ENCODE results near the gene CPNE6. TPM values are rescaled to one million over a fixed set of nuclear protein-coding genes. Genes with fewer than 3 reads are reported as not detected.

Gene CPNE6
- total RNA-seq, 1 experiment from 2014 or later: not detected

DNA sequence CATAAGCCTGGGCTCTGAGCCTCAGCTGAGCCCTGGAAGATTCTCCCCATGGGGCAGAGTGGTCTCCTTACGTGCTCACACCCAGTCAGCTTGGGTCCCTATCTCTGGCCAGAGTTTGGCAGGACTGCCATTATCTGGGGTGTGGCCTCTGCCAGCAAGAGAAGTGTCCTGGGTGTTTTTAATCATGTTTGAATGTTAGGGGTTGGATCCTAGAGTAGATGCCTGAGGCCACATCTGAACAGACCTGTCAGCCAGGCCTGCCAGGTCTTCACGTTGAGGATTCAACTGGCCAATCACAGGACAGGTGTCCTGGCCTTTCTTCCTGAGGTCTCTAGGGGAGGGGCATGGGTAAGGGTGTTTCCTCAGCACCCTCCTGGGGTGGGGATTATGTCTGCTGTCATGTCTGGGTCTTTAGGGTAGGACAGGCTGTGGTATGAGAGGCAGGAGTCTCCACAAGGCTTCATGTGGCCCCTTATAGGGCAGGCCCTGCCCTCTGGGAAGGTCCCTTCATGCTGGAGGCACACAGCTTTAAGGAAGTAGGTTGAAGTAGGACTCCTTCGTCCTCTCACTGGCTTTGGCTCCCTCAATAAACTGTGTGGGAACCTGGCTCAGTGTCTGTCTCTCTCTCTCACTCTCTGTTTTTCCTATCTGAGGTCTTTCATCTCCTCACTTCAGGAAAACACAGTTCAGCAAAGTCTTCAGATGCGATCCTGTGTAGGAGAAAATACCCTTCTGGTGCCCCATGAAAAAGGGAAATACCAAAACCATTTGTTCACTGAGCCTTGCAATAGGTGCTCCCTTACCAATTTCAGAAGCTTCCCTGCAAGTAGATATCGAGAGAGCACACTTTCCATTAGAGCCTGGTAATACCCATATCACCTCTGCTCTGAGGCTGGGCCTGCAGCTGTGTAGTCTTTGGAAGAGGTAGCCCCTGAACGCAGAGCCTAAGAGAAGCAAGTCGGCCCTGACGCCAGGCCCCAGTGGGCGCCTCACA lies 52.4 kb downstream of the CPNE6 start:
- DNase-seq: no peak
- no TSS peak for BruUV-seq (replicated peaks)
- Histone ChIP-seq H3K36me3 (ENCODE audit: low read depth) (no peaks in the 10 kb centered on the region), H3K27me3 (ENCODE audit: insufficient read depth, low read depth) (no peaks in the 10 kb centered on the region), H3K4me2 (no peak overlapping the region), H3F3A (ENCODE audit: insufficient read depth, low read depth) (no peaks in the 10 kb centered on the region), H3K4me1 (replicated peaks; ENCODE audit: insufficient read depth) (no peaks in the 10 kb centered on the region), H3K27ac (no peak overlapping the region), H4K20me1 (ENCODE audit: insufficient read depth) (no peaks in the 10 kb centered on the region), H3K9me3 (ENCODE audit: insufficient read depth, low read depth) (no peaks in the 10 kb centered on the region), H3K9me2 (ENCODE audit: insufficient read depth) (no peaks in the 10 kb centered on the region), H3K4me3 (no peak overlapping the region), H2AFZ (no peak overlapping the region), H3K79me2 (ENCODE audit: low read depth) (no peaks in the 10 kb centered on the region)
- intact Hi-C loops (cut with micrococcal nuclease; ENCODE audit: unreplicated experiment): no loop called here
- POLR2A ChIA-PET (ENCODE audit: unreplicated experiment): no interaction called here
- no peak for TF ChIP-seq CTCF (conservative IDR thresholded peaks at IDR 0.05)
- TF ChIP-seq EZH2 (IDR thresholded peaks at IDR 0.05; ENCODE audit: low read depth): no peak
- CTCF ChIA-PET: no interaction called here

DNA sequence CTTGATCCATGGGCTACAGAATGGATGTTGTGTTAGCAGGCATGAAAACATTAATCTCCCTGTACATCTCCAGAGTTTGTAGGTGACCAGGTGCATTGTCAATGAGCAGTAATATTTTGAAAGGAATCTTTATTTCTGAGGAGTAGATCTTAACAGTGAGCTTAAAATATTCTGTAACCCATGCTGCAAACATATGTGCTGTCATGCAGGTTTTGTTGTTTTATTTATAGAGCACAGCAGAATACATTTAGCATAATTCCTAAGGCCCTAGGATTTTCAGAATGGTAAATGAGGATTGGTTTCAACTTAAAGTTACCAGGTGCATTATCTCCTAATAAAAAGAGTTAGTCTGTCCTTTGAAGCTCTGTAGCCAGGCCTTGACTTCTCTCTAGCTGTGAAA lies 55.6 kb downstream of the CPNE6 start:
- no peak overlapping the region for H3K4me2 ChIP-seq
- H3K27me3 ChIP-seq (ENCODE audit: insufficient read depth, low read depth): no peaks in the 10 kb centered on the region
- H3K36me3 ChIP-seq (ENCODE audit: low read depth): no peaks in the 10 kb centered on the region
- H3F3A ChIP-seq (ENCODE audit: insufficient read depth, low read depth): no peaks in the 10 kb centered on the region
- no peak for DNase-seq
- no TSS peak for BruUV-seq (replicated peaks)
- TF ChIP-seq EZH2 (IDR thresholded peaks at IDR 0.05; ENCODE audit: low read depth) (no peak), CTCF (conservative IDR thresholded peaks at IDR 0.05) (no peak)
- POLR2A ChIA-PET (ENCODE audit: unreplicated experiment): interaction anchor here (0.6 kb wide), 1 partner anchor 34 kb away, joined by 5 read pairs; the partner anchor contains the start of gene IRF9
- H4K20me1 ChIP-seq (ENCODE audit: insufficient read depth): no peaks in the 10 kb centered on the region
- intact Hi-C loops (cut with micrococcal nuclease; ENCODE audit: unreplicated experiment): no loop called here
- H3K9me2 ChIP-seq (ENCODE audit: insufficient read depth): no peaks in the 10 kb centered on the region
- H2AFZ ChIP-seq: no peak overlapping the region
- H3K27ac ChIP-seq: no peak overlapping the region
- H3K79me2 ChIP-seq (ENCODE audit: low read depth): no peaks in the 10 kb centered on the region
- CTCF ChIA-PET: no interaction called here
- H3K4me1 ChIP-seq (replicated peaks; ENCODE audit: insufficient read depth): no peaks in the 10 kb centered on the region
- no peaks in the 10 kb centered on the region for H3K9me3 ChIP-seq (ENCODE audit: insufficient read depth, low read depth)
- no peak overlapping the region for H3K4me3 ChIP-seq

DNA sequence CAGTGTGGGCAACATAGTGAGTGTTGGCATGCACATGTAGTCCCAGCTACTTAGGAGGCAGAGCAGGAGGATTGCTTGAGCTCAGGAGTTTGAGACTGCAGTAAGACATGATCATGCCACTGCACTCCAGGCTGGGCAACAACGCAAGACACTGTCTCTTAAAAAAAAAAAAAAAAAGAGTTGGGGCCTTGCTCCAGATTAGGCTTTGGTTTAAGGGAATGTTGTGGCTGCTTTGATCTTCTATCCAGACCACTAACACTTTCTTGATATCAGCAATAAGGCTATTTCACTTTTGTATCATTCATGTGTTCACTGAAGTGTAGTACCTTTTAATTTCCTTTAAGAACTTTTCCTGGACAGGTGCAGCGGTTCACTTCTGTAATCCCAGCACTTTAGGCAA lies 56.3 kb downstream of the CPNE6 start:
- no peaks in the 10 kb centered on the region for H3K36me3 ChIP-seq (ENCODE audit: low read depth)
- no peaks in the 10 kb centered on the region for H3K9me3 ChIP-seq (ENCODE audit: insufficient read depth, low read depth)
- no peaks in the 10 kb centered on the region for H3K9me2 ChIP-seq (ENCODE audit: insufficient read depth)
- no peak overlapping the region for H2AFZ ChIP-seq
- H4K20me1 ChIP-seq (ENCODE audit: insufficient read depth): no peaks in the 10 kb centered on the region
- no peak overlapping the region for H3K4me2 ChIP-seq
- DNase-seq: no peak
- no peaks in the 10 kb centered on the region for H3K27me3 ChIP-seq (ENCODE audit: insufficient read depth, low read depth)
- BruUV-seq (replicated peaks): no TSS peak
- H3K4me3 ChIP-seq: no peak overlapping the region
- TF ChIP-seq CTCF (conservative IDR thresholded peaks at IDR 0.05): no peak
- no peak for TF ChIP-seq EZH2 (IDR thresholded peaks at IDR 0.05; ENCODE audit: low read depth)
- POLR2A ChIA-PET (ENCODE audit: unreplicated experiment): no interaction called here
- intact Hi-C loops (cut with micrococcal nuclease; ENCODE audit: unreplicated experiment): no loop called here
- CTCF ChIA-PET: no interaction called here
- H3K27ac ChIP-seq: no peak overlapping the region
- H3K79me2 ChIP-seq (ENCODE audit: low read depth): no peaks in the 10 kb centered on the region
- no peaks in the 10 kb centered on the region for H3K4me1 ChIP-seq (replicated peaks; ENCODE audit: insufficient read depth)
- H3F3A ChIP-seq (ENCODE audit: insufficient read depth, low read depth): no peaks in the 10 kb centered on the region

Other genes starting within 250 kb of the CPNE6 start
- gene DHRS4, start 117.8 kb upstream of the CPNE6 start, total RNA-seq (2021): 17.6 and 24.1 TPM in 2 replicates
- 14.8 and 22.8 TPM in 2 replicates for gene DHRS4L2, start 82.6 kb upstream of the CPNE6 start, total RNA-seq (2021)
- not detected in 2 replicates for gene CARMIL3, start 19.6 kb upstream of the CPNE6 start, total RNA-seq (2021)
- 77.4 and 113 TPM in 2 replicates for gene PCK2, start 22.7 kb downstream of the CPNE6 start, total RNA-seq (2021)
- 52.7 and 87.6 TPM in 2 replicates for gene DCAF11, start 43.2 kb downstream of the CPNE6 start, total RNA-seq (2021)
- 1.2 and 2.3 TPM in 2 replicates for gene NRL, start 43.4 kb downstream of the CPNE6 start, total RNA-seq (2021)
- gene FITM1, start 59.1 kb downstream of the CPNE6 start, total RNA-seq (2021): 0.48 and 0.72 TPM in 2 replicates
- 172 and 174 TPM in 2 replicates for gene PSME1, start 64.6 kb downstream of the CPNE6 start, total RNA-seq (2021)
- gene EMC9, start 70.0 kb downstream of the CPNE6 start, total RNA-seq (2021): 27.4 and 37.1 TPM in 2 replicates
- gene PSME2, start 75.0 kb downstream of the CPNE6 start, total RNA-seq (2021): 96.0 and 153 TPM in 2 replicates
- gene RNF31, start 75.9 kb downstream of the CPNE6 start, total RNA-seq (2021): 44.6 and 60.8 TPM in 2 replicates
- gene IRF9, start 89.7 kb downstream of the CPNE6 start, total RNA-seq (2021): 18.8 and 21.4 TPM in 2 replicates
- gene REC8, start 100.5 kb downstream of the CPNE6 start, total RNA-seq (2021): 6.5 and 8.3 TPM in 2 replicates
- gene IPO4, start 117.3 kb downstream of the CPNE6 start, total RNA-seq (2021): 39.0 and 44.1 TPM in 2 replicates
- 37.3 and 41.2 TPM in 2 replicates for gene TM9SF1, start 123.9 kb downstream of the CPNE6 start, total RNA-seq (2021)
- gene TSSK4, start 134.1 kb downstream of the CPNE6 start, total RNA-seq (2021): not detected in 2 replicates
- gene CHMP4A, start 141.9 kb downstream of the CPNE6 start, total RNA-seq (2021): 31.2 and 37.6 TPM in 2 replicates
- 8.7 and 15.3 TPM in 2 replicates for gene MDP1, start 144.5 kb downstream of the CPNE6 start, total RNA-seq (2021)
- gene NEDD8, start 160.8 kb downstream of the CPNE6 start, total RNA-seq (2021): 134 and 179 TPM in 2 replicates
- gene GMPR2, start 161.4 kb downstream of the CPNE6 start, total RNA-seq (2021): 55.3 and 63.7 TPM in 2 replicates
- gene TINF2, start 171.1 kb downstream of the CPNE6 start, total RNA-seq (2021): 22.4 and 23.0 TPM in 2 replicates
- gene TGM1, start 191.6 kb downstream of the CPNE6 start, total RNA-seq (2021): 7.2 and 7.5 TPM in 2 replicates
- 25.2 and 30.1 TPM in 2 replicates for gene RABGGTA, start 200.0 kb downstream of the CPNE6 start, total RNA-seq (2021)
- 37.9 and 41.4 TPM in 2 replicates for gene DHRS1, start 228.2 kb downstream of the CPNE6 start, total RNA-seq (2021)
- gene NOP9, start 228.3 kb downstream of the CPNE6 start, total RNA-seq (2021): 24.4 and 31.1 TPM in 2 replicates
- gene CIDEB, start 236.4 kb downstream of the CPNE6 start, total RNA-seq (2021): not detected in 2 replicates
- 15.0 and 26.1 TPM in 2 replicates for gene LTB4R2, start 238.6 kb downstream of the CPNE6 start, total RNA-seq (2021)
- 10.3 and 16.4 TPM in 2 replicates for gene LTB4R, start 239.9 kb downstream of the CPNE6 start, total RNA-seq (2021)